ENCODE measurements around the gene GPR15.

The GPR15 gene

GRCh38 chr3:98531622-98532274 lies at the start of gene GPR15:
GPR15 (plus strand) TSS chr3:98531978; CDS start chr3:98532034, 56 bp downstream.
- H3K27ac ChIP-seq, result no peak within 1 kb of the TSS
- TF ChIP-seq CTCF (IDR thresholded peaks at IDR 0.05) (no peak), ZFX (IDR thresholded peaks at IDR 0.05; ENCODE audit: borderline replicate concordance) (no peak)

GRCh38 chr3:98482717-98483482 lies 48.9 kb upstream of the GPR15 start:
- no peak overlapping the region for H3K27ac ChIP-seq
- TF ChIP-seq CTCF (IDR thresholded peaks at IDR 0.05) (no peak), ZFX (IDR thresholded peaks at IDR 0.05; ENCODE audit: borderline replicate concordance) (no peak)

- no peak overlapping the region for H3K27ac ChIP-seq
- TF ChIP-seq CTCF (IDR thresholded peaks at IDR 0.05), result no peak
- no peak for TF ChIP-seq ZFX (IDR thresholded peaks at IDR 0.05; ENCODE audit: borderline replicate concordance)
Observed at GRCh38 chr3:98483626-98484025, 48.2 kb upstream of the GPR15 start.

- H3K27ac ChIP-seq, result no peak within 1 kb of the TSS
- TF ChIP-seq CTCF (IDR thresholded peaks at IDR 0.05) (no peak), ZFX (IDR thresholded peaks at IDR 0.05; ENCODE audit: borderline replicate concordance) (no peak)
Observed at GRCh38 chr3:98497381-98497780, 34.4 kb upstream of the GPR15 start, which contains the start of gene OR5K2. OR5K2 (plus strand) TSS chr3:98497681; CDS start chr3:98497681, 0 bp downstream.

GRCh38 chr3:98500019-98500418 lies 31.8 kb upstream of the GPR15 start:
- TF ChIP-seq ZFX (IDR thresholded peaks at IDR 0.05; ENCODE audit: borderline replicate concordance), result no peak
- no peak for TF ChIP-seq CTCF (IDR thresholded peaks at IDR 0.05)
- no peak overlapping the region for H3K27ac ChIP-seq

- no peak overlapping the region for H3K27ac ChIP-seq
Observed at GRCh38 chr3:98501270-98501669, 30.5 kb upstream of the GPR15 start.

More at GRCh38 chr3:98501270-98501669, 30.5 kb upstream of the GPR15 start:
- TF ChIP-seq CTCF (IDR thresholded peaks at IDR 0.05) (no peak), ZFX (IDR thresholded peaks at IDR 0.05; ENCODE audit: borderline replicate concordance) (no peak)

All from 22Rv1 (cell line).